ENCODE measurements around the gene CCN2. TPM values are rescaled to one million over a fixed set of nuclear protein-coding genes. Genes with fewer than 3 reads are reported as not detected.

The CCN2 gene
- total RNA-seq, 2 experiments from 2014 or later = 0.36 TPM; not detected in 1

DNA sequence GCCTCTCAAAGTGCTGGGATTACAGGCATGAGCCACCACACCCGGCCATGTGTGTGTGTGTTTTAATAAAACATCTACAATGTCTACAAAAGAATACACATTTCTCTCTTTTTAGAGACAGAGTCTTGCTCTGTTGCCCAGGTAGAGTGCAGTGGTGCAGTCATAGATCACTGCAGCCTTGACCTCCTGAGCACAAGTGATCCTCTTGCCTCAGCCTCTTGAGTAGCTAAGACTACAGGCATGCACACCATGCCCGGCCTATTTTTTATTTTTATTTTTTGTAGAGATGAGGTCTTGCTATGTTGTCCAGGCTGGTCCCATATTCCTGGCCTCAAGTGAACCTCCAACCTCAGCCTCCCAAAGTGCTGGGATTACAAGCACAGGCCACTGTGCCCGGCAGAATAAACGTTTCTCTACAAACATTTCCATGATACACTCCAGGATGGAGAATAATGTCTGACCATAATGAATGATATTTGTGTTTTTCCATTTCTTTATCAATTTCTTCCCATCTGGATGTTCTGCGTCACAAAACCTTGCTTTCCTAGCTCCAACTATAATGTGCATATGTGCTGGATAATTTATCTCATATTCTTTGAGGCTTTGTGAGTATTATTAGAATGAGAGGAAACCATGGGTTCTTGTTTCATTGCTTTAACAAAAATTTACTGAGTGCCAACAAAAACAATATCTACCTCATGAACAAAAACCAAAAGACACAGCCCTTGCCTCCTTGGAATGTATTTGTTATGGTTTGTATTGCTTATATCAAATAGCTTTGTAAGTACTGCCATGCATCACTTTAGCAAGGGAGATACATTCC is 28.6 kb upstream of the CCN2 start:
- Histone ChIP-seq H3K79me2 (ENCODE audit: insufficient read depth, low read depth, low read length) (no peaks in the 10 kb centered on the region), H4K20me1 (ENCODE audit: insufficient read depth, low read length) (no peaks in the 10 kb centered on the region), H3K9me3 (ENCODE audit: low read length) (no peaks in the 10 kb centered on the region), H3K4me3 (ENCODE audit: low read depth, low read length, poor library complexity, severe bottlenecking) (no peak overlapping the region), H3K27ac (ENCODE audit: low read depth, low read length, poor library complexity, severe bottlenecking) (no peak overlapping the region), H2AFZ (ENCODE audit: low read length) (no peak overlapping the region), H3K36me3 (ENCODE audit: insufficient read depth, low read length) (no peaks in the 10 kb centered on the region), H3K9me2 (ENCODE audit: insufficient read depth, low read length) (no peaks in the 10 kb centered on the region), H3K4me2 (ENCODE audit: low read length) (no peak overlapping the region), H3K4me1 (ENCODE audit: insufficient read depth, low read length, poor library complexity, severe bottlenecking) (no peaks in the 10 kb centered on the region)
- ChIA-PET POLR2A (no interaction called here), CTCF (ENCODE audit: unreplicated experiment) (no interaction called here)
- no peak for DNase-seq (ENCODE audit: low spot score)
- intact Hi-C loops (cut with micrococcal nuclease; ENCODE audit: unreplicated experiment) = no loop called here
- no peak for TF ChIP-seq EZH2phosphoT487 (IDR thresholded peaks at IDR 0.05; ENCODE audit: borderline replicate concordance, low read depth, low read length)
- TF ChIP-seq, protein P1, sequence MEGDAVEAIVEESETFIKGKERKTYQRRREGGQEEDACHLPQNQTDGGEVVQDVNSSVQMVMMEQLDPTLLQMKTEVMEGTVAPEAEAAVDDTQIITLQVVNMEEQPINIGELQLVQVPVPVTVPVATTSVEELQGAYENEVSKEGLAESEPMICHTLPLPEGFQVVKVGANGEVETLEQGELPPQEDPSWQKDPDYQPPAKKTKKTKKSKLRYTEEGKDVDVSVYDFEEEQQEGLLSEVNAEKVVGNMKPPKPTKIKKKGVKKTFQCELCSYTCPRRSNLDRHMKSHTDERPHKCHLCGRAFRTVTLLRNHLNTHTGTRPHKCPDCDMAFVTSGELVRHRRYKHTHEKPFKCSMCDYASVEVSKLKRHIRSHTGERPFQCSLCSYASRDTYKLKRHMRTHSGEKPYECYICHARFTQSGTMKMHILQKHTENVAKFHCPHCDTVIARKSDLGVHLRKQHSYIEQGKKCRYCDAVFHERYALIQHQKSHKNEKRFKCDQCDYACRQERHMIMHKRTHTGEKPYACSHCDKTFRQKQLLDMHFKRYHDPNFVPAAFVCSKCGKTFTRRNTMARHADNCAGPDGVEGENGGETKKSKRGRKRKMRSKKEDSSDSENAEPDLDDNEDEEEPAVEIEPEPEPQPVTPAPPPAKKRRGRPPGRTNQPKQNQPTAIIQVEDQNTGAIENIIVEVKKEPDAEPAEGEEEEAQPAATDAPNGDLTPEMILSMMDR (conservative IDR thresholded peaks at IDR 0.05; ENCODE audit: low read length) = no peak
- BruUV-seq (replicated peaks) = no TSS peak

DNA sequence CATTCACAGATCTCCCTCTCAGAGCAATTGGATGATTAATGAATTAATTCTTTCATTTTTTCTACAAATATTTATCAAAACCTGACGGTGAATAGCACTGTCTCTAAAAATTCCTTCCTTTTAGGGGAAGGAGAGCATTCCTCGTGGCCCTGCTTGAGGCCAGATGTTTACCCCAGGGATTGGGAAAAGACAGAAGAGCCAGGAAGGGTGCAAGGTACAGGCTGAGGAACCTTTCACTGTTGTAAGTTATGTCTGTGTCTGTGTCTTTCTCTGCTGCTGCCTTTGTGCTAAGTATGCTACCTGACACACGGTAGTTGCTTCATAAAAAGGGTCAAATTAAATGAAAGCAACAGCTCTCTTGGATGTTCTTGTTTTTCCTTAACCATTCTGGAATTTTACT is 27.4 kb upstream of the CCN2 start:
- no TSS peak for BruUV-seq (replicated peaks)
- CTCF ChIA-PET (ENCODE audit: unreplicated experiment) = no interaction called here
- POLR2A ChIA-PET = no interaction called here
- intact Hi-C loops (cut with micrococcal nuclease; ENCODE audit: unreplicated experiment) = no loop called here
- Histone ChIP-seq H2AFZ (ENCODE audit: low read length) (no peak overlapping the region), H3K9me2 (ENCODE audit: insufficient read depth, low read length) (no peaks in the 10 kb centered on the region), H3K4me2 (ENCODE audit: low read length) (no peak overlapping the region), H3K27ac (ENCODE audit: low read depth, low read length, poor library complexity, severe bottlenecking) (no peak overlapping the region), H3K4me3 (ENCODE audit: low read depth, low read length, poor library complexity, severe bottlenecking) (no peak overlapping the region), H3K79me2 (ENCODE audit: insufficient read depth, low read depth, low read length) (no peaks in the 10 kb centered on the region), H3K36me3 (ENCODE audit: insufficient read depth, low read length) (no peaks in the 10 kb centered on the region), H3K9me3 (ENCODE audit: low read length) (no peaks in the 10 kb centered on the region), H4K20me1 (ENCODE audit: insufficient read depth, low read length) (no peaks in the 10 kb centered on the region), H3K4me1 (ENCODE audit: insufficient read depth, low read length, poor library complexity, severe bottlenecking) (no peaks in the 10 kb centered on the region)
- TF ChIP-seq, protein P1 (conservative IDR thresholded peaks at IDR 0.05; ENCODE audit: low read length) = no peak
- TF ChIP-seq EZH2phosphoT487 (IDR thresholded peaks at IDR 0.05; ENCODE audit: borderline replicate concordance, low read depth, low read length) = no peak
- DNase-seq (ENCODE audit: low spot score) = no peak

DNA sequence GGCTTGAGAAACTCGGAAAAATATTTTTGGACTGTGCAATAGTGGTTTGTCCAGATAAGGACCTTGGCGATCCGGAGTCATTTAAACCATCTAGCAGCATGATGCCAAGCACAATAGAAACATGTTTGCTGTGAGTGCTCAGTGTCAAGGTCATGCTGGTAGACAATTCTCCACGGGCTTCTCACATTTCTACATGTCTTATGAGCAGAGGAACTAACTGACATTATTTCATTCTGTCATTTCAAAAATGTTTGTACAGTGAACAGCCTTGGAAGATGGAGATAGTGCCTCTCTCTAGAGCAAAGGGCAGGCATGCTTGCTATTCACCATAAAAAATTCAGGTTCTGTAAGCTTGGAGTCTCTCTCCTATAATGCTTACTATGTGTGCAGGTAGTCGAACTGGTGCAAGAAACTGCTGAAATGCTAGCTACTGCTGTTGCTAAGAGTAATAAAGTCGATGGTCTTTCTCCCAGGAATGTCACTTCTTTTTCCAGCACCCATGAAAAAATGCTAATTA is 25.4 kb upstream of the CCN2 start:
- POLR2A ChIA-PET = interaction anchor here (0.6 kb wide), 1 partner anchor 107 kb away, joined by 3 read pairs; no protein-coding TSS in a partner anchor

More for the DNA sequence above, 25.4 kb upstream of the CCN2 start:
- BruUV-seq (replicated peaks) = no TSS peak
- H3K36me3 ChIP-seq (ENCODE audit: insufficient read depth, low read length) = no peaks in the 10 kb centered on the region
- no peaks in the 10 kb centered on the region for H3K9me3 ChIP-seq (ENCODE audit: low read length)
- H3K27ac ChIP-seq (ENCODE audit: low read depth, low read length, poor library complexity, severe bottlenecking) = no peak overlapping the region
- no peaks in the 10 kb centered on the region for H4K20me1 ChIP-seq (ENCODE audit: insufficient read depth, low read length)
- H3K4me3 ChIP-seq (ENCODE audit: low read depth, low read length, poor library complexity, severe bottlenecking) = no peak overlapping the region
- H2AFZ ChIP-seq (ENCODE audit: low read length) = no peak overlapping the region
- H3K4me2 ChIP-seq (ENCODE audit: low read length) = no peak overlapping the region
- H3K4me1 ChIP-seq (ENCODE audit: insufficient read depth, low read length, poor library complexity, severe bottlenecking) = no peaks in the 10 kb centered on the region
- CTCF ChIA-PET (ENCODE audit: unreplicated experiment) = no interaction called here
- intact Hi-C loops (cut with micrococcal nuclease; ENCODE audit: unreplicated experiment) = no loop called here
- H3K9me2 ChIP-seq (ENCODE audit: insufficient read depth, low read length) = no peaks in the 10 kb centered on the region
- no peak for TF ChIP-seq EZH2phosphoT487 (IDR thresholded peaks at IDR 0.05; ENCODE audit: borderline replicate concordance, low read depth, low read length)
- TF ChIP-seq, protein P1 (conservative IDR thresholded peaks at IDR 0.05; ENCODE audit: low read length) = no peak
- H3K79me2 ChIP-seq (ENCODE audit: insufficient read depth, low read depth, low read length) = no peaks in the 10 kb centered on the region
- DNase-seq (ENCODE audit: low spot score) = no peak

All from OCI-LY7 (cell line).